Type B pancreatic cell (in vitro differentiated cells): ENCODE measurements around the gene KCNJ6. TPM values are rescaled to one million over a fixed set of nuclear protein-coding genes. Genes with fewer than 3 reads are reported as not detected.

Experiments used
- DNase-seq: peaks from one replicate; pipeline ENCODE4 v3.0.0; 2021; ENCODE audit warnings: mixed read lengths; ENCODE audit not compliant: unreplicated experiment; ENCODE audit errors: extremely low spot score
- H3K27ac Mint-ChIP-seq: 2 replicates; pipeline ENCODE4 v1.8.0; 2021; ENCODE audit warnings: mild to moderate bottlenecking, mixed read lengths
- H3K27me3 Mint-ChIP-seq: 2 replicates; pipeline ENCODE4 v1.8.0; 2021; ENCODE audit warnings: mixed read lengths
- H3K36me3 Mint-ChIP-seq: 2 replicates; pipeline ENCODE4 v1.8.0; 2021; ENCODE audit warnings: mixed read lengths
- H3K4me1 Mint-ChIP-seq: one replicate; pipeline ENCODE4 v1.8.0; 2021; ENCODE audit warnings: mixed read lengths; ENCODE audit not compliant: unreplicated experiment
- H3K4me3 Mint-ChIP-seq: 2 replicates; pipeline ENCODE4 v1.8.0; 2021; ENCODE audit warnings: mild to moderate bottlenecking, mixed read lengths
- H3K9me3 Mint-ChIP-seq: 2 replicates; pipeline ENCODE4 v1.8.0; 2021; ENCODE audit warnings: mixed read lengths
- CTCF ChIP-seq: fragments of 200-600 bp; sonication (generic); conservative IDR thresholded peaks from 2 replicates; pipeline ENCODE4 v1.5.0; 2021; ENCODE audit warnings: antibody characterized with exemption, mild to moderate bottlenecking
- total RNA-seq: library from RNA; stranded (reverse); gene quantifications from 2 replicates; pipeline ENCODE4 v1.2.1, GENCODE V29; 2021; ENCODE audit warnings: low replicate concordance

The KCNJ6 gene
- total RNA-seq, 1 donor from 2014 or later, result 2.1 TPM

- Mint-ChIP-seq H3K27me3 (peaks cover 14% of the 10 kb centered on the region), H3K27ac (no peak overlapping the region), H3K4me3 (no peak overlapping the region), H3K4me1 (peaks cover 15% of the 10 kb centered on the region), H3K36me3 (no peaks in the 10 kb centered on the region), H3K9me3 (no peaks in the 10 kb centered on the region)
- TF ChIP-seq CTCF, result no peak
- DNase-seq, result no peak
Observed at GRCh38 chr21:37843191-37843590, 73.1 kb downstream of the KCNJ6 start.

- no peaks in the 10 kb centered on the region for H3K36me3 Mint-ChIP-seq
Observed at GRCh38 chr21:37842163-37842919, 73.9 kb downstream of the KCNJ6 start.

GRCh38 chr21:37837381-37837780 is 78.9 kb downstream of the KCNJ6 start:
- no peak for DNase-seq
- H3K27me3 Mint-ChIP-seq, result peaks cover 5% of the 10 kb centered on the region
- no peak overlapping the region for H3K27ac Mint-ChIP-seq
- H3K4me3 Mint-ChIP-seq, result no peak overlapping the region
- no peaks in the 10 kb centered on the region for H3K36me3 Mint-ChIP-seq
- no peaks in the 10 kb centered on the region for H3K4me1 Mint-ChIP-seq
- TF ChIP-seq CTCF, result no peak
- H3K9me3 Mint-ChIP-seq, result no peaks in the 10 kb centered on the region

More at GRCh38 chr21:37842163-37842919, 73.9 kb downstream of the KCNJ6 start:
- no peak overlapping the region for H3K4me3 Mint-ChIP-seq
- no peak for TF ChIP-seq CTCF
- H3K27ac Mint-ChIP-seq, result no peak overlapping the region
- peaks cover 14% of the 10 kb centered on the region for H3K27me3 Mint-ChIP-seq
- no peak for DNase-seq
- no peaks in the 10 kb centered on the region for H3K9me3 Mint-ChIP-seq
- H3K4me1 Mint-ChIP-seq, result peaks cover 15% of the 10 kb centered on the region

GRCh38 chr21:37835481-37835880 is 80.8 kb downstream of the KCNJ6 start:
- DNase-seq, result no peak
- Mint-ChIP-seq H3K27ac (no peak overlapping the region), H3K4me1 (no peaks in the 10 kb centered on the region), H3K27me3 (peaks cover 13% of the 10 kb centered on the region), H3K36me3 (no peaks in the 10 kb centered on the region), H3K4me3 (no peak overlapping the region), H3K9me3 (no peaks in the 10 kb centered on the region)
- TF ChIP-seq CTCF, result no peak

GRCh38 chr21:37833301-37833700 is 83.0 kb downstream of the KCNJ6 start:
- Mint-ChIP-seq H3K4me3 (no peak overlapping the region), H3K27ac (no peak overlapping the region), H3K27me3 (peaks cover 13% of the 10 kb centered on the region), H3K36me3 (no peaks in the 10 kb centered on the region), H3K9me3 (no peaks in the 10 kb centered on the region), H3K4me1 (no peaks in the 10 kb centered on the region)
- DNase-seq, result no peak
- no peak for TF ChIP-seq CTCF
